GM23338 (cell line): ENCODE measurements around the gene DESI1.

ENCODE experiments used
- CREB1 ChIP-seq: fragments of 250-450 bp; sonication (Bioruptor Pico); IDR thresholded peaks from 2 replicates; pipeline ENCODE4 v1.5.0; 2020; ENCODE audit warnings: low read depth, mild to moderate bottlenecking, moderate library complexity
- CTCF ChIP-seq, 2 experiments: fragments of 200-600 bp in 1 of 2; sonication (generic) in 1 of 2; conservative IDR thresholded peaks; 2 replicates each; pipeline versions ENCODE4 v1.5.1 to v1.6.1; 2016 to 2017; ENCODE audit warnings: antibody characterized with exemption in 2 of 2, low read depth in 2 of 2, mild to moderate bottlenecking in 2 of 2, moderate library complexity in 1 of 2
- ETS1 ChIP-seq: IDR thresholded peaks from 2 replicates; pipeline ENCODE4 v1.6.1; 2016; ENCODE audit warnings: antibody characterized with exemption
- EZH2 ChIP-seq: fragments of 200-600 bp; sonication (generic); IDR thresholded peaks from one replicate; pipeline ENCODE4 v1.8.0; 2017; ENCODE audit warnings: antibody characterized with exemption, mild to moderate bottlenecking, low read depth; ENCODE audit not compliant: unreplicated experiment
- EZH2phosphoT487 ChIP-seq: fragments of 200-600 bp; sonication (generic); IDR thresholded peaks from one replicate; pipeline ENCODE4 v1.8.1; 2018; ENCODE audit warnings: antibody characterized with exemption; ENCODE audit not compliant: unreplicated experiment
- JUNB ChIP-seq: IDR thresholded peaks from one replicate; pipeline ENCODE4 v1.6.1; 2016; ENCODE audit warnings: antibody characterized with exemption; ENCODE audit not compliant: unreplicated experiment
- NANOG ChIP-seq: IDR thresholded peaks from 2 replicates; pipeline ENCODE4 v1.6.1; 2016; ENCODE audit warnings: antibody characterized with exemption, borderline replicate concordance
- POLR2AphosphoS5 ChIP-seq: IDR thresholded peaks from 2 replicates; pipeline ENCODE4 v1.6.1; 2016; ENCODE audit warnings: antibody characterized with exemption, low read depth
- STAT1 ChIP-seq: IDR thresholded peaks from one replicate; pipeline ENCODE4 v1.6.1; 2016; ENCODE audit warnings: antibody characterized with exemption; ENCODE audit not compliant: unreplicated experiment
- ZNF114 ChIP-seq: fragments of 250-450 bp; sonication (Bioruptor Pico); IDR thresholded peaks from 2 replicates; pipeline ENCODE4 v1.5.0; 2020; ENCODE audit warnings: mild to moderate bottlenecking, moderate library complexity
- TF ChIP-seq, protein P1 (sequence below): IDR thresholded peaks from one replicate; pipeline ENCODE4 v1.6.1; 2018; ENCODE audit warnings: antibody characterized with exemption; ENCODE audit not compliant: unreplicated experiment
- TF ChIP-seq, protein P2 (sequence below): fragments of 250-450 bp; sonication (Bioruptor Pico); IDR thresholded peaks from 2 replicates; pipeline ENCODE4 v1.5.0; 2020; ENCODE audit warnings: mild to moderate bottlenecking, moderate library complexity

GRCh38 chr22:41636467-41636866, 15.6 kb upstream of the DESI1 start:
- TF ChIP-seq POLR2AphosphoS5 (no peak), CTCF (conservative IDR thresholded peaks at IDR 0.05; ENCODE audit: low read depth in 2 of 2) (no peak), EZH2 (no peak), EZH2phosphoT487 (no peak), JUNB (no peak), CREB1 (CRISPR knock-in tag) (no peak), ETS1 (no peak), STAT1 (no peak), NANOG (no peak), ZNF114 (no peak)
- TF ChIP-seq, protein P1, sequence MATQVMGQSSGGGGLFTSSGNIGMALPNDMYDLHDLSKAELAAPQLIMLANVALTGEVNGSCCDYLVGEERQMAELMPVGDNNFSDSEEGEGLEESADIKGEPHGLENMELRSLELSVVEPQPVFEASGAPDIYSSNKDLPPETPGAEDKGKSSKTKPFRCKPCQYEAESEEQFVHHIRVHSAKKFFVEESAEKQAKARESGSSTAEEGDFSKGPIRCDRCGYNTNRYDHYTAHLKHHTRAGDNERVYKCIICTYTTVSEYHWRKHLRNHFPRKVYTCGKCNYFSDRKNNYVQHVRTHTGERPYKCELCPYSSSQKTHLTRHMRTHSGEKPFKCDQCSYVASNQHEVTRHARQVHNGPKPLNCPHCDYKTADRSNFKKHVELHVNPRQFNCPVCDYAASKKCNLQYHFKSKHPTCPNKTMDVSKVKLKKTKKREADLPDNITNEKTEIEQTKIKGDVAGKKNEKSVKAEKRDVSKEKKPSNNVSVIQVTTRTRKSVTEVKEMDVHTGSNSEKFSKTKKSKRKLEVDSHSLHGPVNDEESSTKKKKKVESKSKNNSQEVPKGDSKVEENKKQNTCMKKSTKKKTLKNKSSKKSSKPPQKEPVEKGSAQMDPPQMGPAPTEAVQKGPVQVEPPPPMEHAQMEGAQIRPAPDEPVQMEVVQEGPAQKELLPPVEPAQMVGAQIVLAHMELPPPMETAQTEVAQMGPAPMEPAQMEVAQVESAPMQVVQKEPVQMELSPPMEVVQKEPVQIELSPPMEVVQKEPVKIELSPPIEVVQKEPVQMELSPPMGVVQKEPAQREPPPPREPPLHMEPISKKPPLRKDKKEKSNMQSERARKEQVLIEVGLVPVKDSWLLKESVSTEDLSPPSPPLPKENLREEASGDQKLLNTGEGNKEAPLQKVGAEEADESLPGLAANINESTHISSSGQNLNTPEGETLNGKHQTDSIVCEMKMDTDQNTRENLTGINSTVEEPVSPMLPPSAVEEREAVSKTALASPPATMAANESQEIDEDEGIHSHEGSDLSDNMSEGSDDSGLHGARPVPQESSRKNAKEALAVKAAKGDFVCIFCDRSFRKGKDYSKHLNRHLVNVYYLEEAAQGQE: no peak
- TF ChIP-seq, protein P2, sequence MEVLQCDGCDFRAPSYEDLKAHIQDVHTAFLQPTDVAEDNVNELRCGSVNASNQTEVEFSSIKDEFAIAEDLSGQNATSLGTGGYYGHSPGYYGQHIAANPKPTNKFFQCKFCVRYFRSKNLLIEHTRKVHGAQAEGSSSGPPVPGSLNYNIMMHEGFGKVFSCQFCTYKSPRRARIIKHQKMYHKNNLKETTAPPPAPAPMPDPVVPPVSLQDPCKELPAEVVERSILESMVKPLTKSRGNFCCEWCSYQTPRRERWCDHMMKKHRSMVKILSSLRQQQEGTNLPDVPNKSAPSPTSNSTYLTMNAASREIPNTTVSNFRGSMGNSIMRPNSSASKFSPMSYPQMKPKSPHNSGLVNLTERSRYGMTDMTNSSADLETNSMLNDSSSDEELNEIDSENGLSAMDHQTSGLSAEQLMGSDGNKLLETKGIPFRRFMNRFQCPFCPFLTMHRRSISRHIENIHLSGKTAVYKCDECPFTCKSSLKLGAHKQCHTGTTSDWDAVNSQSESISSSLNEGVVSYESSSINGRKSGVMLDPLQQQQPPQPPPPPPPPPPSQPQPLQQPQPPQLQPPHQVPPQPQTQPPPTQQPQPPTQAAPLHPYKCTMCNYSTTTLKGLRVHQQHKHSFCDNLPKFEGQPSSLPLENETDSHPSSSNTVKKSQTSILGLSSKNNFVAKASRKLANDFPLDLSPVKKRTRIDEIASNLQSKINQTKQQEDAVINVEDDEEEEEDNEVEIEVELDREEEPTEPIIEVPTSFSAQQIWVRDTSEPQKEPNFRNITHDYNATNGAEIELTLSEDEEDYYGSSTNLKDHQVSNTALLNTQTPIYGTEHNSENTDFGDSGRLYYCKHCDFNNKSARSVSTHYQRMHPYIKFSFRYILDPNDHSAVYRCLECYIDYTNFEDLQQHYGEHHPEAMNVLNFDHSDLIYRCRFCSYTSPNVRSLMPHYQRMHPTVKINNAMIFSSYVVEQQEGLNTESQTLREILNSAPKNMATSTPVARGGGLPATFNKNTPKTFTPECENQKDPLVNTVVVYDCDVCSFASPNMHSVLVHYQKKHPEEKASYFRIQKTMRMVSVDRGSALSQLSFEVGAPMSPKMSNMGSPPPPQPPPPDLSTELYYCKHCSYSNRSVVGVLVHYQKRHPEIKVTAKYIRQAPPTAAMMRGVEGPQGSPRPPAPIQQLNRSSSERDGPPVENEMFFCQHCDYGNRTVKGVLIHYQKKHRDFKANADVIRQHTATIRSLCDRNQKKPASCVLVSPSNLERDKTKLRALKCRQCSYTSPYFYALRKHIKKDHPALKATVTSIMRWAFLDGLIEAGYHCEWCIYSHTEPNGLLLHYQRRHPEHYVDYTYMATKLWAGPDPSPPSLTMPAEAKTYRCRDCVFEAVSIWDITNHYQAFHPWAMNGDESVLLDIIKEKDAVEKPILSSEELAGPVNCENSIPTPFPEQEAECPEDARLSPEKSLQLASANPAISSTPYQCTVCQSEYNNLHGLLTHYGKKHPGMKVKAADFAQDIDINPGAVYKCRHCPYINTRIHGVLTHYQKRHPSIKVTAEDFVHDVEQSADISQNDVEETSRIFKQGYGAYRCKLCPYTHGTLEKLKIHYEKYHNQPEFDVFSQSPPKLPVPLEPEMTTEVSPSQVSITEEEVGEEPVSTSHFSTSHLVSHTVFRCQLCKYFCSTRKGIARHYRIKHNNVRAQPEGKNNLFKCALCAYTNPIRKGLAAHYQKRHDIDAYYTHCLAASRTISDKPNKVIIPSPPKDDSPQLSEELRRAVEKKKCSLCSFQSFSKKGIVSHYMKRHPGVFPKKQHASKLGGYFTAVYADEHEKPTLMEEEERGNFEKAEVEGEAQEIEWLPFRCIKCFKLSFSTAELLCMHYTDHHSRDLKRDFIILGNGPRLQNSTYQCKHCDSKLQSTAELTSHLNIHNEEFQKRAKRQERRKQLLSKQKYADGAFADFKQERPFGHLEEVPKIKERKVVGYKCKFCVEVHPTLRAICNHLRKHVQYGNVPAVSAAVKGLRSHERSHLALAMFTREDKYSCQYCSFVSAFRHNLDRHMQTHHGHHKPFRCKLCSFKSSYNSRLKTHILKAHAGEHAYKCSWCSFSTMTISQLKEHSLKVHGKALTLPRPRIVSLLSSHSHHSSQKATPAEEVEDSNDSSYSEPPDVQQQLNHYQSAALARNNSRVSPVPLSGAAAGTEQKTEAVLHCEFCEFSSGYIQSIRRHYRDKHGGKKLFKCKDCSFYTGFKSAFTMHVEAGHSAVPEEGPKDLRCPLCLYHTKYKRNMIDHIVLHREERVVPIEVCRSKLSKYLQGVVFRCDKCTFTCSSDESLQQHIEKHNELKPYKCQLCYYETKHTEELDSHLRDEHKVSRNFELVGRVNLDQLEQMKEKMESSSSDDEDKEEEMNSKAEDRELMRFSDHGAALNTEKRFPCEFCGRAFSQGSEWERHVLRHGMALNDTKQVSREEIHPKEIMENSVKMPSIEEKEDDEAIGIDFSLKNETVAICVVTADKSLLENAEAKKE (CRISPR knock-in tag): no peak
